ENCODE measurements around the gene FAS.

The FAS gene

DNA sequence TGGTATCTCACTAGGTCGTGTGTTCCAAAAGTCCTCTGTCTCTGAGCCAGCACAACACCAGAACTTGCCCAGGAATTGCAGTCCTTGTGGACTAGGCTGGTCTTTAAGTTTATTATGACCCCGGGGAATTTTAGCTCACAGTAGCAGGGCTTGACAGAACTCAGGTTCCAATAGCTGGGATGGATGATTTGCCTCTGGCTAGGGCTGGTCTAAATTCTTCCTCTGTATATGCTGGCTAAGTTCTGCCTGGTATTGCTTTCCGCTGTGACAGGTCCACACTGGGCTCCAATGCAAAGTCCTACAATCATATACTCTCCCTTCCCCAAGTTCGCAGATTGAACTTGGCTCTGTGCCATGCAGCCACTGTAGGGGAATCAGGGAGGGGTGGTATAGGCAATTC lies 52.5 kb downstream of the FAS start:
- Histone ChIP-seq H3K27me3 (replicated peaks; ENCODE audit: control insufficient read depth, insufficient read depth, low read length) (no peaks in the 10 kb centered on the region), H3K9ac (ENCODE audit: low read length) (no peak overlapping the region), H3K36me3 (ENCODE audit: control insufficient read depth, insufficient read depth, low read length, severe bottlenecking) (no peaks in the 10 kb centered on the region), H3K9me3 (ENCODE audit: control insufficient read depth, low read length) (peaks cover 3% of the 10 kb centered on the region), H3K4me1 (ENCODE audit: control insufficient read depth, insufficient read depth, low read length) (peaks cover 9% of the 10 kb centered on the region), H3K4me3 (ENCODE audit: low read length) (no peak overlapping the region)
- DNase-seq (ENCODE audit: low read depth): no peak

DNA sequence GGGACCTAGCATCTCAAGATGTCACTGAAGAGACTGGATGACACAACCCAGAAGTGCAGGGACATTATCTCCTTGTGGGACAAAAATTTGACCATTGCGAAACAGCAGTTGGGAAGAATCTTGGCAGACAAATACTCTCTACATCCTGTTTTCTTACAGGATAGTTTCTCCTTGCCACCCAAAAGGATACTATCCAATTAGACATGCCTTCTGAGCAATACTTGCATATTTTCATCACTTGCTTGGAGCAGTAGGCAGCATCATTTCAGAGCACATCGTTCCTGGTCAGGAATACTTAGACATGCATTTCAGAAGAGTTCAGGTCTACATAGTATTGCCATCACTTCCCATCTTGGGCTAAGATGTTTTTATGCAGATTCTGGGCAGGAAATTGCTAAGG lies 56.8 kb downstream of the FAS start:
- Histone ChIP-seq H3K4me3 (ENCODE audit: low read length) (no peak overlapping the region), H3K9me3 (ENCODE audit: control insufficient read depth, low read length) (no peaks in the 10 kb centered on the region), H3K9ac (ENCODE audit: low read length) (no peak overlapping the region), H3K27me3 (replicated peaks; ENCODE audit: control insufficient read depth, insufficient read depth, low read length) (no peaks in the 10 kb centered on the region), H3K36me3 (ENCODE audit: control insufficient read depth, insufficient read depth, low read length, severe bottlenecking) (no peaks in the 10 kb centered on the region), H3K4me1 (ENCODE audit: control insufficient read depth, insufficient read depth, low read length) (peaks cover 9% of the 10 kb centered on the region)
- no peak for DNase-seq (ENCODE audit: low read depth)

DNA sequence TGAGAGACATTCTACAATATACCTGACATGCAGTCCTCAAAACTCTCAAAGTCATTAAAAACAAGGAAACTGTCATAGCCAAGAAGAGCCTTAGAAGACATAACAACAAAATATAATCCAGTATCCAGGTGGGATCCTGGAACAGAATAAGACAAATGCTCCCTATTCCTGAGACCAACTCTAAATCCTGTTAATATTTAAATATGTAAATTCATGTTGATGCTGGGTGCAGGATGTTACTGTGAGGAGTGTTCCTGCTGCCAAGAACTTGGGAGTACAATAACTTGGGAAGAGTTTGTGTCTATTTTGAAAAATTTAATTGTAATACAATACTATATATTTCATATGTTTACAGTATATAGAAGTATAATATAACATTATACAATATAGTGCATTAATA lies 61.0 kb downstream of the FAS start:
- no peaks in the 10 kb centered on the region for H3K9me3 ChIP-seq (ENCODE audit: control insufficient read depth, low read length)
- no peak overlapping the region for H3K4me3 ChIP-seq (ENCODE audit: low read length)
- H3K4me1 ChIP-seq (ENCODE audit: control insufficient read depth, insufficient read depth, low read length): peaks cover 9% of the 10 kb centered on the region
- DNase-seq (ENCODE audit: low read depth): no peak
- no peaks in the 10 kb centered on the region for H3K27me3 ChIP-seq (replicated peaks; ENCODE audit: control insufficient read depth, insufficient read depth, low read length)
- H3K9ac ChIP-seq (ENCODE audit: low read length): no peak overlapping the region
- H3K36me3 ChIP-seq (ENCODE audit: control insufficient read depth, insufficient read depth, low read length, severe bottlenecking): no peaks in the 10 kb centered on the region

DNA sequence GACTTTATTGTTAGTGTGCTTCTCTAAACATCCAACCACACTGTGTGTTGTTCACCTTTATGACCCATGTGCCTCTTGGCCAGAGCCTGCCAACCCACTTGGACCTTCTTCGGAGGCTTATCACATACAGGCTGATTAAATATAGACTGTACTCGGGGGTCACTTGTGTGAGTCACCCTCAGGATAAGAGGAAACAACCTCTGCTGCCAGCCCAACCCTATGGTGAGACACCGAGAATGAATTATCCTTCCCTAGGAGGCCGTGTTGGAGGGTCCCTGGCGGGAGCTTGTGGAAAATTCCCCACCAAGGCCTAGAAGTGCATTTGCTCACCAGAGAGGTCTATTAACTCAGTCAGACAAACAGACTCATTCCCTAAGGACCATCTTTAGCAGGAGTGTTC lies 63.0 kb downstream of the FAS start:
- Histone ChIP-seq H3K4me3 (ENCODE audit: low read length) (no peak overlapping the region), H3K27me3 (replicated peaks; ENCODE audit: control insufficient read depth, insufficient read depth, low read length) (no peaks in the 10 kb centered on the region), H3K9me3 (ENCODE audit: control insufficient read depth, low read length) (no peaks in the 10 kb centered on the region), H3K4me1 (ENCODE audit: control insufficient read depth, insufficient read depth, low read length) (no peaks in the 10 kb centered on the region), H3K36me3 (ENCODE audit: control insufficient read depth, insufficient read depth, low read length, severe bottlenecking) (no peaks in the 10 kb centered on the region), H3K9ac (ENCODE audit: low read length) (no peak overlapping the region)
- no peak for DNase-seq (ENCODE audit: low read depth)

DNA sequence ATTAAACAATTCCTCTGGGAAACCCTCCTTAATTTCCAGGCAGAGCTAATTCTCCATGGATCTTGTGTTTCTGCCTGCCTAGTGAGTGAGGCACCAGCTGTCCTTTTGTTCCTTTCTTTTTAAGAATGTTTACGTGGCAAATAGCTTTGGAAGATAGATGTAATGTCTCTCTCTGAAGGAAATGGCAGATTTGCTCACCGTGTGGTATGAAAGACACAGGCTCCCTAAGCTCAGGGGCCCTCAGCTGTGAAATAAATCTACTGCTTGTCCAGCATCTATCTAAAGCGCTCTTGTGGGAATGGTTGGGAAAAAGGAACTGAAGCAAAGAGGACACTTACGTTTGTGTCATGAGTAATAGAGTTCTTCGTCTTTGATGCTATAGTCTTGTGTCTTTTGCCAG lies 64.6 kb downstream of the FAS start:
- H3K27me3 ChIP-seq (replicated peaks; ENCODE audit: control insufficient read depth, insufficient read depth, low read length): no peaks in the 10 kb centered on the region
- H3K4me1 ChIP-seq (ENCODE audit: control insufficient read depth, insufficient read depth, low read length): no peaks in the 10 kb centered on the region
- H3K9ac ChIP-seq (ENCODE audit: low read length): no peak overlapping the region
- no peaks in the 10 kb centered on the region for H3K9me3 ChIP-seq (ENCODE audit: control insufficient read depth, low read length)
- H3K4me3 ChIP-seq (ENCODE audit: low read length): no peak overlapping the region
- no peak for DNase-seq (ENCODE audit: low read depth)
- no peaks in the 10 kb centered on the region for H3K36me3 ChIP-seq (ENCODE audit: control insufficient read depth, insufficient read depth, low read length, severe bottlenecking)

DNA sequence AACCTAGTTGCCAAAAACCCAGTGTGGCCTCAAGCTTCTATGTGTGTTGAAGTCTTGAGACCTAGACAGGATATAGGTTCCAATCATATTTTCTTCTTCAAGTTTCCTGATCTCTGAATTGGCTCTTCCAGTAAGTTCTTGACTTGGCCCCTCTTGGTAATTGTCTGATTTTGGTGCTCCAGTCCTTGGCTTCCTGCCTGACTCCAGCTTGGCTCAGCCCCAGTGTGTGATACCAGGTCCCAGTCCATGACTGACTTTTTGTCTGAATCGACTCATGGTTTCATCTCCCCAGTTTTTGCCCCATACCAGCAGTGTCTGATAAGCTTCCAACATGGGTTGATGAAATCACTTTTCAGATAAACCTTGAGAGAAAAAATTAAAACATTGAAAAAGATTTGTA lies 72.3 kb downstream of the FAS start:
- H3K36me3 ChIP-seq (ENCODE audit: control insufficient read depth, insufficient read depth, low read length, severe bottlenecking): no peaks in the 10 kb centered on the region
- no peak overlapping the region for H3K9ac ChIP-seq (ENCODE audit: low read length)
- H3K4me3 ChIP-seq (ENCODE audit: low read length): no peak overlapping the region
- DNase-seq (ENCODE audit: low read depth): peak; percentile 28
- no peaks in the 10 kb centered on the region for H3K27me3 ChIP-seq (replicated peaks; ENCODE audit: control insufficient read depth, insufficient read depth, low read length)
- H3K4me1 ChIP-seq (ENCODE audit: control insufficient read depth, insufficient read depth, low read length): peaks cover 35% of the 10 kb centered on the region
- no peaks in the 10 kb centered on the region for H3K9me3 ChIP-seq (ENCODE audit: control insufficient read depth, low read length)

DNA sequence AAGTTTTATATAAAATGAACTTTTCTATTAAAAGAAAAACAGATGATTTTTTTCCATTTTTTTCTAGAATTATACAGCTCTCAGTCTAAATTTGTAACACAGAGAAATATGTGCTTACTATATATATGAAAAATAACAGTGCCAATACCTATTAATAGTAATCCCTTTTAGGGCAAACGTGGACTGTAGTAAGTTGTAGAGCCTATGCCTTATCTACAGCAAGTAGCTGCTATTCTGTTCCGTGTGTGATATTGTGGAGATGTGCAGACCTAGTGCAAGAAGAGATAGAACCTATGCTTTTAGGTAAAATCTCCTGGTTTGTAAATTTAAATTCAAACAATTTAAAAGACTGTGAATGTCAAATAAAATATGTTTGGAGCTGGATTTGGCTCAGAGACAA lies 72.9 kb downstream of the FAS start:
- Histone ChIP-seq H3K4me1 (ENCODE audit: control insufficient read depth, insufficient read depth, low read length) (peaks cover 35% of the 10 kb centered on the region), H3K36me3 (ENCODE audit: control insufficient read depth, insufficient read depth, low read length, severe bottlenecking) (no peaks in the 10 kb centered on the region), H3K27me3 (replicated peaks; ENCODE audit: control insufficient read depth, insufficient read depth, low read length) (no peaks in the 10 kb centered on the region), H3K9ac (ENCODE audit: low read length) (no peak overlapping the region), H3K9me3 (ENCODE audit: control insufficient read depth, low read length) (no peaks in the 10 kb centered on the region), H3K4me3 (ENCODE audit: low read length) (no peak overlapping the region)
- no peak for DNase-seq (ENCODE audit: low read depth)

DNA sequence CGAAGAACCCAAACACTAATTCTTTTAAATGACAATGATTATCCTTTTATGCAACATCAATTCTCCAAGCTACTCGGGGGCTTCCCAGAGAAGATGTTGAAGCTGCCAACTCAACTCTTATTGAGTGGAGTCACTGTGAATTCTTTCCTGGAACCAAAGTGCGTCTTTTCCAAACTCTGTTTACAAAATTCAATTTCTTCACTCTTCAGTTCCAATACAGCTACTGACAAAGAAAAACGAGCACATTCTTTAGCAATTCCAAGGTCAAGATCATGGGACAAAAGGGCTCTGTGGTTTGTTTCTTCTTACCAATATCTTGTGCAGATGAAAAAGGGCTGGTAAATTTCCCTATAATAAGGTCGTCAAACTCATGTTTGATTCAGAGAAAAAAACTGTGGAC lies 74.2 kb downstream of the FAS start:
- Histone ChIP-seq H3K9me3 (ENCODE audit: control insufficient read depth, low read length) (no peaks in the 10 kb centered on the region), H3K36me3 (ENCODE audit: control insufficient read depth, insufficient read depth, low read length, severe bottlenecking) (no peaks in the 10 kb centered on the region), H3K27me3 (replicated peaks; ENCODE audit: control insufficient read depth, insufficient read depth, low read length) (no peaks in the 10 kb centered on the region), H3K9ac (ENCODE audit: low read length) (peak overlapping the region; percentile 39), H3K4me3 (ENCODE audit: low read length) (peak overlapping the region; percentile 21), H3K4me1 (ENCODE audit: control insufficient read depth, insufficient read depth, low read length) (peaks cover 35% of the 10 kb centered on the region)
- DNase-seq (ENCODE audit: low read depth): peak; percentile 54
